HG03060 (cell line): ENCODE results near the gene TPO.

Experiments used
- ATAC-seq: cut with Tn5 transposase; IDR thresholded peaks from one replicate; pipeline ENCODE4 v1.9.1; 2021; ENCODE audit warnings: low read depth, moderate number of reproducible peaks; ENCODE audit not compliant: unreplicated experiment

TPO gene

DNA sequence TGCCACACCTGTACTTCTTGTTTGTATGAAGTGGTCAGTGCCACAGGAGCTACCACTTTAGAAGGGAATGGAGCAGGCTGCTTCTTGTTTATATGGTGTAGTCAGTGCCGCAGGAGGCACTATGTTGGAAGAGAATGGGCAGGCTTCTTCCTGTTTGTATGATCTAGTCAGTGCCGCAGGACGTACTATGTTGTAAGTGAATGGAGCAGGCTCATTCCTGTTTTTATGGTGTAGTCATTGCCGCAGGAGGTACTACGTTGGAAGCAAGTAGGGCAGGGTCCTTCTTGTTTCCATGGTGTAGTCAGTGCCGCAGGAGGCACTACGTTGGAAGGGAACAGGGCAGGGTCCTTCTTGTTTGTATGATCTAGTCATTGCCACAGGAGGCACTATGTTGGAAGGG is 27.3 kb downstream of the TPO start:
- no peak for ATAC-seq

DNA sequence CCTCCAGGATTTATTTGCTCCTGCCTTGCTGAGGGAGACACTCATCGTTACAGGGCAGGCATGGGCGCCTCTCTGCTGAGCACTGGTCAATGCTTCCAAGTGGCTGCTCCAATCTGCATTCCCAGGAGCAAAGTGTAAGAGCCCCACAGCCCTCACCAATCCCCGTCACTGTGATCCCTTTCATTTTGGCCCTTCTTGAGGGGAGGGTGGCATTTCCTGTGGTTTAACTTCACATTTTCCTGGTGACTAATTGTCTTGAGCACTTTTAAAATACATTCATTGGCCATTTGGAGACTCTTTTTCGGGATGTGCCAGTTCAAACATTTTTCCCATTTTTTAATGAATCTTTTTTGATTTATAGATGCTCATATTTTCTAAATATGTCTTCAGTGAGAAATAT is 33.0 kb downstream of the TPO start:
- no peak for ATAC-seq

DNA sequence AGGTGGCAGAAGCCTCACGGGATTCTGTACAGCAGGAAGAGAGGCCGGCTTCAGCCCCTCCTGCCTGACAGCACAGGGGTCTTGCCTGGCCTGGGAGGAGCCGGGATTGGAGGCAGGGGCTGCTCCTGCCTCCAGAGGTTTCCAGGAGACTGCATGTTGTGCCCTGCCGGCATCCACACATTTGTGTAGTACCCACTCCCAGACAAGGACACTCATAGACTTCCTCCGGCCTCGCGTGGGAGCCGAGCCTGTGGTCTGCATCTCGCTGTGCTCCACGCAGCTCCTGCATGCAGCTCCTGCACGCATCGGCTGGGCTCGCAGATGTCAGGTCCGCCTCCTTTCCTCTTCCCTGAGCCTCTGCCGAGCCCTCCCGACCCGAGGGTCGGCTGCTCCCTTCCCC is 34.7 kb downstream of the TPO start:
- no peak for ATAC-seq

- ATAC-seq, result no peak
Observed at GRCh38 chr2:1450915-1451314, 37.7 kb downstream of the TPO start.

- no peak for ATAC-seq
Observed at GRCh38 chr2:1451422-1451821, 38.2 kb downstream of the TPO start.

DNA sequence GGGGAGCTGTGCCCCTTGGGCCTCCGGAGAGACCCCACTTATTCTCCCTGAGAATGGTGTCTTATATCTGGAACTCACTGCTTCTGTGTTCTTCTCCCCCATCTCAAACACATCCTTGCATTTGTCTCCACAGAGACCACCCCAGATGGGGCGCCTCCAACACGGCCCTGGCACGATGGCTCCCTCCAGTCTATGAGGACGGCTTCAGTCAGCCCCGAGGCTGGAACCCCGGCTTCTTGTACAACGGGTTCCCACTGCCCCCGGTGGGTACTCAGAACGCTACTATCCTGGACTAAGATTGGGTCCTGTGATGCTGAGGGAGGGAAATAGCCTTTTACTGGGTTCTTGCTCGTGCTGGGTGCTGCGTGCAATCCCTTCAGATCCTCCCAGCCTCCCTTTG is 40.3 kb downstream of the TPO start:
- no peak for ATAC-seq

- no peak for ATAC-seq
Observed at GRCh38 chr2:1454346-1454745, 41.1 kb downstream of the TPO start.

DNA sequence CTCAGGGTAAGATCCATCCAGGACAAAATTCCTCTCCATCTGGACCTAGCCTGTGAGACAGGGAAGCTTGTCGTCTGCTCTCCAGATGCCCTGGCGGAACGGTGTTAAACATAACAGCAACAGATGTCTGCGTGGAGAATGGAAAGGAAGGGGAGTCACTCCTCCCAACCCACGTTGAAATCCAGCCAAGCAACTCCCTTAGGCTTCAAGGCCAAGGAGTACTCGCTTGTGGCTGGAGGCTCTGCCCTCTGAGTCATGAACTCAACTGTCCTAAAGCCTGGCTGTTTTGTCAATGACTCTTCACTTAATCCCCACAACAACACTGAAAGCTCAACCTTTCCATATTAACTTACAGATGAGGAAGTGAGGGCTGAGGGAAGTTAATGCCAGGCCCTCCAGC is 42.2 kb downstream of the TPO start:
- ATAC-seq, result no peak

- ATAC-seq, result no peak
Observed at GRCh38 chr2:1458432-1458831, 45.2 kb downstream of the TPO start.

GRCh38 chr2:1459727-1460126 is 46.5 kb downstream of the TPO start:
- no peak for ATAC-seq

GRCh38 chr2:1460851-1461418 is 47.7 kb downstream of the TPO start:
- no peak for ATAC-seq

GRCh38 chr2:1461507-1462390 is 48.5 kb downstream of the TPO start:
- ATAC-seq, result no peak

DNA sequence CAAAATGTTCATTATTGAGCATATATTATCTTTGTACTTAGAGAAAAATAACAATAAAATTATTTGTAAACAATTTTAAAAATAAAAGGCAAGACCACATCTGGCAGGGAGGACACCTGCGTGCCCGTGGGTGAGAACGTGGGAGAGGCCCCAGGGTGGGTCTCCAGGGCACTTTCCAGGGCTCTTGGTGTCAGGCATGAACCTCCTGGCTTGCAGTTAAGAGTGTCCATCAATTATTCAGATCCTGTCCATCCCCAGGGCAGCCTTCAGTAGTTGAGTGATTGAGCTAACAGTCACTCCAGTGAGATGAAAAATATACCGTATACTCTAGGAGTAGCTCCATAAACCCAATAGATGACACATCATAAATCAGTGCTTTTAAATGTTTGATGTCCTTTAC is 49.7 kb downstream of the TPO start:
- ATAC-seq, result no peak

GRCh38 chr2:1472350-1472749 is 59.1 kb downstream of the TPO start:
- ATAC-seq, result no peak

DNA sequence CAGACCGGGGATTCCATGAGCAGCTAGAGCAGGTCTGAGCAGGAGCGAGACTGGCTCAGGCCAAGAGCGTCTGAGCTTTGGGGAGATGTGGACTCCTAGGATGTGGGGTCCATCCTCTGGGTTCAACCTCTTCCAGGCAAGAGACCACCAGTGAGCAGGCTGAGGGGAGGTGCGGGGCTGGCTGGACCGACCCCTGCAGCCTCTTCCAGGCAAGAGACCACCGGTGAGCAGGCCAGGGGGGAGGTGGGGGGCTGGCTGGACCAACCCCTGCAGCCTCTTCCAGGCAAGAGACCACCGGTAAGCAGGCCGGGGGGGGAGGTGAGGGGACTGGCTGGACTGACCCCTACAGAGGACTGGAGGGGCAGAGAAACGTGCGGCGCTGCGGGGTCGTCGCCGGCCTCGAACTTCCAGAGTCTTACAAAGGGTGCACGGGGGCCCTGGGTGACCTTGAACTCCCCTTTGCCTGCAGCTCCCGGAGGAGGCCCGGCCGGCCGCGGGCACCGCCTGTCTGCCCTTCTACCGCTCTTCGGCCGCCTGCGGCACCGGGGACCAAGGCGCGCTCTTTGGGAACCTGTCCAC is 63.4 kb downstream of the TPO start:
- ATAC-seq, result no peak

- no peak for ATAC-seq
Observed at GRCh38 chr2:1477196-1478040, 64.2 kb downstream of the TPO start.

- ATAC-seq, result no peak
Observed at GRCh38 chr2:1478311-1479305, 65.3 kb downstream of the TPO start.

- ATAC-seq, result no peak
Observed at GRCh38 chr2:1479346-1479745, 66.1 kb downstream of the TPO start.

DNA sequence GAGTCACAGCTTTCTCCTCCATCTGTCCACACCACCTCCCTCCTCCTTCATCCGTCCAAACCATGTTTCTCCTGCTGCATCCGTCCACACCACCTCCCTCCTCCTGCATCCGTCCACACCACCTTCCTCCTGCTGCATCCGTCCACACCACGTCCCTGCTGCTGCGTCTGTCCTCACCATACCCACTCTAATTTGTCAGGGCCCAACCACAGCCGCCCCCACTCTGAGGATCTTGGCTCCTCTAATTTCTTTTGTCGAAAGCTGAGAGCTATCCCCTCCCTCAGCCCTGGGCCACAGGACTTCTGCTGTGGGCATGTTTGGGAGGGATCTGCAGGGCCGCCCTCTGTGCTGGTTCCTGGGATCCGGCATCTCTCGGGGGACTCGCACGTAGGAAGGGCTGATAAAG is 67.4 kb downstream of the TPO start:
- no peak for ATAC-seq
